DND-41 (cell line): Measurements from ENCODE around the gene SLC41A3.

Experiments
- EZH2 ChIP-seq: IDR thresholded peaks from 3 replicates; pipeline ENCODE4 v1.6.1; 2012; ENCODE audit warnings: borderline replicate concordance, low read depth, mild to moderate bottlenecking, moderate library complexity, low read length, inconsistent platforms; ENCODE audit not compliant: severe bottlenecking
- TF ChIP-seq, protein P1 (sequence below): IDR thresholded peaks from 2 replicates; pipeline ENCODE4 v1.5.1; 2012; ENCODE audit warnings: borderline replicate concordance, low read length, moderate library complexity, mild to moderate bottlenecking; ENCODE audit not compliant: poor library complexity, severe bottlenecking; ENCODE audit errors: extremely low read depth

DNA sequence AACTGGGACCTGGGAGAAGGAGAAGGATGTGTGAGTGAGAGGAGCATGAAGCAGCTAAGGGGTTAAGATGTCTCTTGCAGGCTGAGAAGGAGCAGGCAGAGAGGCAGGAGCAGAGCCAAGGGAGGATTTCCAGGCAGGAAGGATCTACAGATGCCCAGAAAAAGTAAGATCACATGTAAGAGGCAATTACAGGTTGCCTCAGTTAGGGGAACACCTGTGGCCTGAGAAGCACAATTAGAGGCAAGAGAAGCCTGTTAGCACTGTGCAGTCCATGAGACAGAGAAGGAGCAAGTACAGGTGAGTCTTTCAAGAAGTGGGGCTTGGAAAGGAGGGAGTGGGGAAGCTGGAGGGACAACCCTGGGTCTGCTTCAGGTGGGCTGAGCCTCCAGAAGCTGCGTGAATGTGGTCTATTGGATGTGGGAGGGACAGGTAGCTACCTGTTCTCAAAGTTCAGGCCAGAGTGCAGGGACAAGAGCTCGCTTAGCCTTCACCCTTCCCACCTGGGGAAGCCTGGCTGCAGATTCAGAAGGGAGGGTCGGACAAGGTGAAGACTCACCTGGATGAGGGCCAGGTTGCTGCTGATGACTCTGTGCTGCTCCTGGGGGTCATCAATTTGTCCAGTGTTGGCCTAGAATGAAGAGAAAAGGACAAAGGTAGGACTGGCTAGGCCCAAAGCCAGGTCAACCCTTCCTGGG, 50.7 kb downstream of the SLC41A3 start:
- TF ChIP-seq EZH2, result no peak
- TF ChIP-seq, protein P1, sequence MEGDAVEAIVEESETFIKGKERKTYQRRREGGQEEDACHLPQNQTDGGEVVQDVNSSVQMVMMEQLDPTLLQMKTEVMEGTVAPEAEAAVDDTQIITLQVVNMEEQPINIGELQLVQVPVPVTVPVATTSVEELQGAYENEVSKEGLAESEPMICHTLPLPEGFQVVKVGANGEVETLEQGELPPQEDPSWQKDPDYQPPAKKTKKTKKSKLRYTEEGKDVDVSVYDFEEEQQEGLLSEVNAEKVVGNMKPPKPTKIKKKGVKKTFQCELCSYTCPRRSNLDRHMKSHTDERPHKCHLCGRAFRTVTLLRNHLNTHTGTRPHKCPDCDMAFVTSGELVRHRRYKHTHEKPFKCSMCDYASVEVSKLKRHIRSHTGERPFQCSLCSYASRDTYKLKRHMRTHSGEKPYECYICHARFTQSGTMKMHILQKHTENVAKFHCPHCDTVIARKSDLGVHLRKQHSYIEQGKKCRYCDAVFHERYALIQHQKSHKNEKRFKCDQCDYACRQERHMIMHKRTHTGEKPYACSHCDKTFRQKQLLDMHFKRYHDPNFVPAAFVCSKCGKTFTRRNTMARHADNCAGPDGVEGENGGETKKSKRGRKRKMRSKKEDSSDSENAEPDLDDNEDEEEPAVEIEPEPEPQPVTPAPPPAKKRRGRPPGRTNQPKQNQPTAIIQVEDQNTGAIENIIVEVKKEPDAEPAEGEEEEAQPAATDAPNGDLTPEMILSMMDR, result no peak
